Liver (tissue), 9 donors: Measurements from ENCODE around the gene PSMD11. TPM values are rescaled to one million over a fixed set of nuclear protein-coding genes. Genes with fewer than 3 reads are reported as not detected.

Source experiments
- DNase-seq: peaks from one replicate; pipeline ENCODE4 v3.0.0-alpha.2; 2017; ENCODE audit warnings: low spot score
- H3K27ac ChIP-seq, 2 donors: one replicate each; pipeline ENCODE4 v1.7.0; 2013; ENCODE audit warnings: inconsistent platforms in 2 of 2, low read length in 2 of 2, control low read depth in 1 of 2, low read depth in 1 of 2, mild to moderate bottlenecking in 1 of 2
- H3K27me3 ChIP-seq, 4 donors: one replicate each; pipeline versions ENCODE4 v1.6.1 to v1.7.0; 2013; ENCODE audit warnings: low read length in 3 of 4, inconsistent platforms in 1 of 4, mild to moderate bottlenecking in 1 of 4, moderate library complexity in 1 of 4; ENCODE audit not compliant: control insufficient read depth in 4 of 4, insufficient read depth in 4 of 4
- H3K36me3 ChIP-seq, 4 donors: one replicate each; pipeline versions ENCODE4 v1.6.1 to v1.7.0; 2013; ENCODE audit warnings: low read length in 3 of 4, mild to moderate bottlenecking in 3 of 4, low read depth in 1 of 4, moderate library complexity in 1 of 4; ENCODE audit not compliant: control insufficient read depth in 4 of 4, insufficient read depth in 3 of 4
- H3K4me1 ChIP-seq, 4 donors: one replicate each; pipeline versions ENCODE4 v1.6.1 to v1.7.0; 2013; ENCODE audit warnings: low read length in 3 of 4, mild to moderate bottlenecking in 3 of 4, moderate library complexity in 1 of 4; ENCODE audit not compliant: control insufficient read depth in 4 of 4, insufficient read depth in 4 of 4
- H3K4me3 ChIP-seq, 3 donors: one replicate each; pipeline versions ENCODE4 v1.6.1 to v1.7.0; 2013; ENCODE audit warnings: low read length in 3 of 3, control low read depth in 1 of 3, low read depth in 1 of 3, mild to moderate bottlenecking in 1 of 3
- H3K9ac ChIP-seq, 2 donors: one replicate each; pipeline ENCODE4 v1.7.0; 2013; ENCODE audit warnings: low read length in 2 of 2, mild to moderate bottlenecking in 2 of 2, moderate library complexity in 2 of 2, control low read depth in 1 of 2, low read depth in 1 of 2
- H3K9me3 ChIP-seq, 4 donors: one replicate each; pipeline versions ENCODE4 v1.6.1 to v1.7.0; 2013; ENCODE audit warnings: low read length in 3 of 4; ENCODE audit not compliant: control insufficient read depth in 4 of 4
- CTCF ChIP-seq: fragments of 150-350 bp; IDR thresholded peaks from 2 replicates; pipeline ENCODE4 v1.5.1; 2017; ENCODE audit warnings: improper control_type of control experiment, low read depth, low read length; ENCODE audit not compliant: missing input control
- EGR1 ChIP-seq, 2 donors: IDR thresholded peaks; 2 replicates each; pipeline ENCODE4 v1.6.1; 2016 to 2018; ENCODE audit warnings: antibody characterized with exemption in 2 of 2, low read depth in 2 of 2
- FOXA1 ChIP-seq: IDR thresholded peaks from 2 replicates; pipeline ENCODE4 v1.6.1; 2016; ENCODE audit warnings: antibody characterized with exemption
- FOXA2 ChIP-seq: IDR thresholded peaks from 2 replicates; pipeline ENCODE4 v1.6.1; 2016; ENCODE audit warnings: antibody characterized with exemption
- HNF4A ChIP-seq, 2 donors: conservative IDR thresholded peaks; 2 replicates each; pipeline ENCODE4 v1.6.1; 2016; ENCODE audit warnings: antibody characterized with exemption in 2 of 2, mild to moderate bottlenecking in 2 of 2
- HNF4G ChIP-seq: IDR thresholded peaks from 2 replicates; pipeline ENCODE4 v1.6.1; 2016; ENCODE audit warnings: antibody characterized with exemption
- JUND ChIP-seq, 2 donors: IDR thresholded peaks; 2 replicates each; pipeline ENCODE4 v1.6.1; 2016; ENCODE audit warnings: antibody characterized with exemption in 2 of 2
- MAX ChIP-seq: IDR thresholded peaks from 2 replicates; pipeline ENCODE4 v1.6.1; 2016; ENCODE audit warnings: antibody characterized with exemption
- NR2F2 ChIP-seq: IDR thresholded peaks from 2 replicates; pipeline ENCODE4 v1.6.1; 2016; ENCODE audit warnings: antibody characterized with exemption
- RXRA ChIP-seq, 2 donors: IDR thresholded peaks; 2 replicates each; pipeline ENCODE4 v1.6.1; 2017 to 2018; ENCODE audit warnings: antibody characterized with exemption in 2 of 2, mild to moderate bottlenecking in 1 of 2
- TAF1 ChIP-seq: conservative IDR thresholded peaks from 2 replicates; pipeline ENCODE4 v1.6.1; 2016; ENCODE audit warnings: antibody characterized with exemption, mild to moderate bottlenecking
- YY1 ChIP-seq: IDR thresholded peaks from 2 replicates; pipeline ENCODE4 v1.6.1; 2016; ENCODE audit warnings: antibody characterized with exemption, mild to moderate bottlenecking
- WGBS: extraction: QIAGEN DNeasy Blood & Tissue Kit; methylation state at CpG from one replicate; pipeline ENCODE4 v1.1.7; 2013; 5-methylcytosine and 5-hydroxymethylcytosine counted together
- polyA plus RNA-seq, 2 donors: library from polyadenylated mRNA; stranded (reverse) in 1 of 2; unstranded in 1 of 2; fragments of 200-250 nt in 1 of 2; fragments of >200 nt in 1 of 2; fragmentation: Nextera tagmentation in 1 of 2; extraction: Ambion mirVana in 1 of 2; gene quantifications; one replicate each; pipeline versions ENCODE4 v1.2.1 to v1.2.3, GENCODE V29; 2013 to 2015
- total RNA-seq, 2 donors: library from RNA; depleted of rRNA; stranded (reverse); fragments of >200 nt; gene quantifications; one replicate each; pipeline ENCODE4 v1.2.3, GENCODE V29; 2014
- TF ChIP-seq, protein P1 (sequence below): IDR thresholded peaks from 2 replicates; pipeline ENCODE4 v1.6.1; 2016; ENCODE audit warnings: antibody characterized with exemption
- TF ChIP-seq, protein P2 (sequence below): IDR thresholded peaks from 2 replicates; pipeline ENCODE4 v1.6.1; 2016; ENCODE audit warnings: antibody characterized with exemption, mild to moderate bottlenecking
- TF ChIP-seq, protein P3 (sequence below): IDR thresholded peaks from 2 replicates; pipeline ENCODE4 v1.6.1; 2016; ENCODE audit warnings: antibody characterized with exemption
- donor health status: healthy.
- donor health status: healthy.
- donor health status: healthy.
- donor health status: healthy.
- donor health status: healthy.

Gene PSMD11
- total and polyA plus RNA-seq, 4 donors, result 42.1 to 97.4 (median 68.2) TPM

DNA sequence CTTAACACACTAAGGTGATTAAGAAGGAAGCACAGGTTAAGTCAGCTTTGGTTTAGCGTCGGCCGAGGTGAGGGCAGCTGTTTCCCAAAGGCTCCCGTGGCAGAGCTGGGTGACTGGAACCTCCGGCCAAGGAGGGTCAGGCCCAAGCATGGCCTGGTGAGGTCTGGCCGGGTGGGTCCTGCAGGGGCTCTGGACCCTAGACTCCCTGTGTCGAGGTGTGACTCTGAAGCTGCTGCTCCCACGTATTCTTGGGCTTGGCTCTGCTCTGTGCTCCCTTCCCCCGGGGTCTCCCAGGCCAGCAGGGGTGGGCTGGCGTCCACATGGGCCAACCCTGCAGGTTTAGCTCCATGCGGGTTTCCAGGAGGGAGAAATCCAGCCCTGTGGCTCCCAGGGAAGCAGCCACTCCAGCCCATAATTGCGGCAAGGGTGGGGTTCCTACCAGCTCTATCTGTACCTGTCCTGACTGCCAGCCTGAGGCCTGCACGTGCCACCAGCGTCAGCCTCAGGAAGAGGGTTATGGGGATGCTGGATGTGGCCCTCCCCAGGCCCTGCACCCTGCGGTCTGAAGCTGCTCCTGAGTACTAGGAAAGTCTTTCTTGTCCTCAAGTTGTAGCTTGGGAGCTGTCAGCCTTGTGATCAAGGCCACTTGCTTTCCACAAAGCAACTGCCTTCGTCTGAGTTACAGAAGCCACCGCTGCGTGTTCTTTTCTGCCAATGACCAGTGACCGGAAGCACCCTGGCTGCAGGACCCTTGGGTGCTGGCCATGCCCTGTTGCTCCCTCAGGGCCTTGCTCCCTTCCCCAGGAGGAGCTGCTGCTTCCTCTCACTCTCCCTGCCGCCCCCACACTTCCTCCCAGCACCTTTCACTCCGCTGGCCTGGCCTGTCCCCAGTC, 47.3 kb downstream of the PSMD11 start (continued):
- TF ChIP-seq CTCF, result no peak
- no peak for TF ChIP-seq JUND (IDR thresholded peaks at IDR 0.05)

GRCh38 chr17:32492264-32492589, 47.9 kb downstream of the PSMD11 start:
- WGBS, result 89% methylated on average over 4 of the region's 4 CpGs
- no peaks in the 10 kb centered on the region for H3K27me3 ChIP-seq
- H3K4me1 ChIP-seq, result peaks cover 4 to 11% (median 8%) of the 10 kb centered on the region in 4 donors
- no peak overlapping the region for H3K27ac ChIP-seq
- DNase-seq, result no peak
- H3K9me3 ChIP-seq, result no peaks in the 10 kb centered on the region
- no peak overlapping the region for H3K9ac ChIP-seq
- H3K36me3 ChIP-seq, result no peaks in the 10 kb centered on the region
- TF ChIP-seq RXRA (IDR thresholded peaks at IDR 0.05) (no peak), FOXA1 (no peak), CTCF (no peak)
- no peak overlapping the region for H3K4me3 ChIP-seq

DNA sequence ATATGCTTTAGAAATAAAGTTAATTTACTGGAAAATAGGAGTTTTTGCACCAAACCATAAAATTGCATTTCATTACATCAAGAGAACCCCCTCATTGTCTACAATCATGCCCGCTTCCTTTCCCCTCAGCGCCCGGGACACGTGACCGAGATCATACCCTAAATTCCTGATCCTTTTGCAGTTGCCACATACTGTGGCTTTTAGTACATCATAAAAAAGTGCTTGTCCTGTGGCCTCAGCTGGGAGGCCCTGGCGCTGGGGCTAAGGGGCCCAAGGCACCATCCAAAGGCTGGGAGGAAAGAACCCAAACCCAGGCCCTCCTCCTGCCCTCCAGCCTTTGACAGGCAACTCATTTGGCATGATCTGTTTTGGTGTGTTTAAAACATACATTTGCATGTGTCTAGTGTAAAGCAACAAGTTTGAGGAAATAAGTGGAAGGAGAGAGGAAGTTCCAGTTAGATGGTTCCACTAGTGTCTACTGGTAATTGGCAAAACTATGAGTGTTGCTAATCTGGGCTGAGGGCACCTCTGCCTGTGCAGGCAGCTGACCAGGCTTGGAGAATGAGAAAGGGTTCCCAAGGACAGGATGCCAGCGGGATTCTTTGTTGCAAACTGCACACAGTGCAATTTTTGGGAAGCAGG, 48.5 kb downstream of the PSMD11 start:
- DNase-seq, result no peak
- 82% methylated on average over 7 of the region's 7 CpGs for WGBS

More for the DNA sequence above, 48.5 kb downstream of the PSMD11 start:
- Histone ChIP-seq H3K9ac (no peak overlapping the region), H3K9me3 (no peaks in the 10 kb centered on the region), H3K36me3 (no peaks in the 10 kb centered on the region), H3K4me1 (peaks cover 4 to 11% (median 5%) of the 10 kb centered on the region in 4 donors), H3K27ac (no peak overlapping the region), H3K27me3 (no peaks in the 10 kb centered on the region), H3K4me3 (no peak overlapping the region)
- no peak for TF ChIP-seq EGR1 (IDR thresholded peaks at IDR 0.05; ENCODE audit: low read depth in 2 of 2)
- TF ChIP-seq RXRA (IDR thresholded peaks at IDR 0.05), result no peak
- no peak for TF ChIP-seq TAF1
- TF ChIP-seq MAX, result no peak
- TF ChIP-seq FOXA1, result no peak
- TF ChIP-seq, protein P1, sequence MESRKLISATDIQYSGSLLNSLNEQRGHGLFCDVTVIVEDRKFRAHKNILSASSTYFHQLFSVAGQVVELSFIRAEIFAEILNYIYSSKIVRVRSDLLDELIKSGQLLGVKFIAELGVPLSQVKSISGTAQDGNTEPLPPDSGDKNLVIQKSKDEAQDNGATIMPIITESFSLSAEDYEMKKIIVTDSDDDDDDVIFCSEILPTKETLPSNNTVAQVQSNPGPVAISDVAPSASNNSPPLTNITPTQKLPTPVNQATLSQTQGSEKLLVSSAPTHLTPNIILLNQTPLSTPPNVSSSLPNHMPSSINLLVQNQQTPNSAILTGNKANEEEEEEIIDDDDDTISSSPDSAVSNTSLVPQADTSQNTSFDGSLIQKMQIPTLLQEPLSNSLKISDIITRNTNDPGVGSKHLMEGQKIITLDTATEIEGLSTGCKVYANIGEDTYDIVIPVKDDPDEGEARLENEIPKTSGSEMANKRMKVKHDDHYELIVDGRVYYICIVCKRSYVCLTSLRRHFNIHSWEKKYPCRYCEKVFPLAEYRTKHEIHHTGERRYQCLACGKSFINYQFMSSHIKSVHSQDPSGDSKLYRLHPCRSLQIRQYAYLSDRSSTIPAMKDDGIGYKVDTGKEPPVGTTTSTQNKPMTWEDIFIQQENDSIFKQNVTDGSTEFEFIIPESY, result no peak
- no peak for TF ChIP-seq HNF4G
- no peak for TF ChIP-seq YY1
- TF ChIP-seq JUND (IDR thresholded peaks at IDR 0.05), result no peak
- TF ChIP-seq, protein P2, sequence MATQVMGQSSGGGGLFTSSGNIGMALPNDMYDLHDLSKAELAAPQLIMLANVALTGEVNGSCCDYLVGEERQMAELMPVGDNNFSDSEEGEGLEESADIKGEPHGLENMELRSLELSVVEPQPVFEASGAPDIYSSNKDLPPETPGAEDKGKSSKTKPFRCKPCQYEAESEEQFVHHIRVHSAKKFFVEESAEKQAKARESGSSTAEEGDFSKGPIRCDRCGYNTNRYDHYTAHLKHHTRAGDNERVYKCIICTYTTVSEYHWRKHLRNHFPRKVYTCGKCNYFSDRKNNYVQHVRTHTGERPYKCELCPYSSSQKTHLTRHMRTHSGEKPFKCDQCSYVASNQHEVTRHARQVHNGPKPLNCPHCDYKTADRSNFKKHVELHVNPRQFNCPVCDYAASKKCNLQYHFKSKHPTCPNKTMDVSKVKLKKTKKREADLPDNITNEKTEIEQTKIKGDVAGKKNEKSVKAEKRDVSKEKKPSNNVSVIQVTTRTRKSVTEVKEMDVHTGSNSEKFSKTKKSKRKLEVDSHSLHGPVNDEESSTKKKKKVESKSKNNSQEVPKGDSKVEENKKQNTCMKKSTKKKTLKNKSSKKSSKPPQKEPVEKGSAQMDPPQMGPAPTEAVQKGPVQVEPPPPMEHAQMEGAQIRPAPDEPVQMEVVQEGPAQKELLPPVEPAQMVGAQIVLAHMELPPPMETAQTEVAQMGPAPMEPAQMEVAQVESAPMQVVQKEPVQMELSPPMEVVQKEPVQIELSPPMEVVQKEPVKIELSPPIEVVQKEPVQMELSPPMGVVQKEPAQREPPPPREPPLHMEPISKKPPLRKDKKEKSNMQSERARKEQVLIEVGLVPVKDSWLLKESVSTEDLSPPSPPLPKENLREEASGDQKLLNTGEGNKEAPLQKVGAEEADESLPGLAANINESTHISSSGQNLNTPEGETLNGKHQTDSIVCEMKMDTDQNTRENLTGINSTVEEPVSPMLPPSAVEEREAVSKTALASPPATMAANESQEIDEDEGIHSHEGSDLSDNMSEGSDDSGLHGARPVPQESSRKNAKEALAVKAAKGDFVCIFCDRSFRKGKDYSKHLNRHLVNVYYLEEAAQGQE, result no peak
- TF ChIP-seq CTCF, result no peak
- TF ChIP-seq, protein P3, sequence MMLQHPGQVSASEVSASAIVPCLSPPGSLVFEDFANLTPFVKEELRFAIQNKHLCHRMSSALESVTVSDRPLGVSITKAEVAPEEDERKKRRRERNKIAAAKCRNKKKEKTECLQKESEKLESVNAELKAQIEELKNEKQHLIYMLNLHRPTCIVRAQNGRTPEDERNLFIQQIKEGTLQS, result no peak
- no peak for TF ChIP-seq NR2F2
- no peak for TF ChIP-seq HNF4A (conservative IDR thresholded peaks at IDR 0.05)
- no peak for TF ChIP-seq FOXA2
